HEK293 (cell line): ENCODE data around the gene WDR82.

Source experiments
- CTCF ChIP-seq: fragments of 450-650 bp; formaldehyde crosslinking; IDR thresholded peaks from 2 replicates; pipeline ENCODE4 v1.5.1; 2016; ENCODE audit warnings: missing biosample characterization, missing genetic modification characterization
- PRDM10 ChIP-seq: fragments of 450-650 bp; formaldehyde crosslinking; IDR thresholded peaks from 2 replicates; pipeline ENCODE4 v1.5.1; 2016; ENCODE audit warnings: missing biosample characterization, missing genetic modification characterization
- ZNF121 ChIP-seq: fragments of 450-650 bp; formaldehyde crosslinking; IDR thresholded peaks from 2 replicates; pipeline ENCODE4 v1.5.1; 2016; ENCODE audit warnings: missing biosample characterization, missing genetic modification characterization
- ZNF23 ChIP-seq: fragments of 450-650 bp; formaldehyde crosslinking; IDR thresholded peaks from 2 replicates; pipeline ENCODE4 v1.5.1; 2016; ENCODE audit warnings: missing biosample characterization, missing genetic modification characterization, borderline replicate concordance
- ZNF394 ChIP-seq: fragments of 450-650 bp; formaldehyde crosslinking; IDR thresholded peaks from 2 replicates; pipeline ENCODE4 v1.5.1; 2016; ENCODE audit warnings: missing biosample characterization, missing genetic modification characterization, mild to moderate bottlenecking, moderate library complexity, borderline replicate concordance

GRCh38 chr3:52222319-52223221, 55.9 kb downstream of the WDR82 start:
- no peak for TF ChIP-seq ZNF121 (tag by site-specific recombination)
- TF ChIP-seq ZNF23 = no peak
- TF ChIP-seq PRDM10 (tag by site-specific recombination) = no peak
- TF ChIP-seq ZNF394 (tag by site-specific recombination) = no peak
- no peak for TF ChIP-seq CTCF (tag by site-specific recombination)
